Neuron (in vitro differentiated cells): ENCODE data around the gene GRIFIN.
"Not testable (repeated sequence)": the region's sequence is repeated elsewhere in the genome, so short reads cannot be mapped to it uniquely, and the experiment has no call there.

ENCODE experiments used
- H2AFZ ChIP-seq: one replicate; pipeline ENCODE4 v1.6.1; 2013; ENCODE audit warnings: low read depth, mild to moderate bottlenecking, inconsistent platforms, low read length, moderate library complexity
- H3K27me3 ChIP-seq: one replicate; pipeline ENCODE4 v1.6.1; 2013; ENCODE audit warnings: low read length; ENCODE audit not compliant: insufficient read depth
- H3K36me3 ChIP-seq: one replicate; pipeline ENCODE4 v1.6.1; 2013; ENCODE audit warnings: low read length; ENCODE audit not compliant: insufficient read depth
- H3K4me1 ChIP-seq: one replicate; pipeline ENCODE4 v1.6.1; 2013; ENCODE audit warnings: low read length; ENCODE audit not compliant: insufficient read depth
- H3K4me3 ChIP-seq: 2 replicates; pipeline ENCODE4 v1.5.1; 2013; ENCODE audit warnings: mild to moderate bottlenecking, low read length, moderate library complexity
- H3K9me3 ChIP-seq: one replicate; pipeline ENCODE4 v1.6.1; 2013; ENCODE audit warnings: low read length

GRIFIN gene

DNA sequence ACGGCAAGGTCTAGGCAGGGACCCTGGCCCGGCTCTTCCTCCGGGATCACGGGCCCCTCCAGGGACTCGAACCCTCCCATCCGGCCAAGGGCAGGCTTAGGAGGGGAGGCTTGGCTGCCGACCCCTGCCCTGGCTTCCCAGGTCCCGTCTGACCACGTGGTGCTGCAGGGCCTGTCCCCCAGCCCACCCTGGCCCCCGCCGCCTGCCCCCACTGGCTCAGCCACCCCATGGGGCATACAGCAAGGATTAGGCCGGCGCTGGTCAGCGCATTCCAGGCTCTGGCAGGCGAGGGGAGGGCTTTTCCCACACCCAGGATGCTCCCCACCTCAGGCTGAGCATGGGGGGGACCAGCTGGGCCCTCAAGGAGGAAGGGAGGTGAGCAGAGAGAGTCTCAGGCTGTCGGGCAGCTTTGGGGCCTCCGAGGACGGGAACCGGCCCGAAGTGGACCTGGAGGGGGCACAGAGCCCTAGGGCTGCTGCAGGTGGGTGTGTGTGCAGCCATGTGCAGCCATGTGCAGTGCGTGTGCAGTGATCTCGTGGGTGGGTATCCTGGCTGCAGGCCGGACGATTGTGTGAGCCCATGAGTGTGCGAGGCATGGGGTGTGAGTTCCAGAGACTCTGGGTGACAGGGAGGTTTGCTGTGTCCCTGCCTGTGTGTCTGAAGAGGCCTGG is 713 bp upstream of the GRIFIN start:
- H3K27me3 ChIP-seq = no peaks in the 10 kb centered on the region
- peaks cover 37% of the 10 kb centered on the region for H3K4me1 ChIP-seq
- no peak overlapping the region for H3K4me3 ChIP-seq
- no peaks in the 10 kb centered on the region for H3K36me3 ChIP-seq
- H2AFZ ChIP-seq = no peak overlapping the region
- no peaks in the 10 kb centered on the region for H3K9me3 ChIP-seq

GRCh38 chr7:2475678-2476015 is 551 bp downstream of the GRIFIN start:
- no peak overlapping the region for H3K4me3 ChIP-seq
- H3K9me3 ChIP-seq = no peaks in the 10 kb centered on the region
- no peaks in the 10 kb centered on the region for H3K36me3 ChIP-seq
- H3K4me1 ChIP-seq = peaks cover 47% of the 10 kb centered on the region
- H3K27me3 ChIP-seq = no peaks in the 10 kb centered on the region
- H2AFZ ChIP-seq = no peak overlapping the region

- no peaks in the 10 kb centered on the region for H3K36me3 ChIP-seq
- H3K27me3 ChIP-seq = no peaks in the 10 kb centered on the region
- peaks cover 50% of the 10 kb centered on the region for H3K4me1 ChIP-seq
- H3K9me3 ChIP-seq = no peaks in the 10 kb centered on the region
- H3K4me3 ChIP-seq = no peak overlapping the region
- no peak overlapping the region for H2AFZ ChIP-seq
These were observed 1.2 kb downstream of the GRIFIN start for GRCh38 chr7:2474813-2475677.

DNA sequence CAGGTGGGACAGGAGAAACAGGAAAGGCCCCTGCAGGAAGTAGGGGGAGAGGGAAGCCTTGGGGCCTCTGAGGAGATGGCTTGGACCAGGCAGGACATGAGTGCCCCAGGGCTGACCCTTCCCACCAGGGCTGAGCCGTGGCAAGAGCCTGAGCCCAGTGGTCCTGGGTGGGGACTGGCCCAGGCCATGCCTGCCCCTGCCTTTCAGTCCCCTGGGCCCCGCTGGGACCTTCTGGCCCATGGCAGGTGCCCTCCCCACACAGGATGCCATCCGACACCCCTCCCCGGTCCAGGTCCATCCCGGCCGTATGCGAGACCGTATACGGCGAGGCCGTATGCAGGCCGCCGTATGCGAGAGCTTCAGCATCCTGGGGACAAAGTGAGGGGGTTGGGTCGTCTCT is 2.0 kb downstream of the GRIFIN start:
- Histone ChIP-seq H3K9me3 (no peaks in the 10 kb centered on the region), H3K4me3 (no peak overlapping the region), H3K27me3 (no peaks in the 10 kb centered on the region), H3K4me1 (peaks cover 46% of the 10 kb centered on the region), H3K36me3 (no peaks in the 10 kb centered on the region), H2AFZ (no peak overlapping the region)

- H3K9me3 ChIP-seq = no peaks in the 10 kb centered on the region
- H3K36me3 ChIP-seq = no peaks in the 10 kb centered on the region
- no peak overlapping the region for H2AFZ ChIP-seq
- peaks cover 42% of the 10 kb centered on the region for H3K4me1 ChIP-seq
- H3K27me3 ChIP-seq = no peaks in the 10 kb centered on the region
- H3K4me3 ChIP-seq = no peak overlapping the region
These were observed 2.6 kb downstream of the GRIFIN start for GRCh38 chr7:2473496-2474180.

GRCh38 chr7:2472739-2473138 is 3.5 kb downstream of the GRIFIN start:
- H3K4me1 ChIP-seq = peaks cover 33% of the 10 kb centered on the region
- H3K4me3 ChIP-seq = no peak overlapping the region
- H3K9me3 ChIP-seq = no peaks in the 10 kb centered on the region
- H3K36me3 ChIP-seq = no peaks in the 10 kb centered on the region
- H2AFZ ChIP-seq = no peak overlapping the region
- H3K27me3 ChIP-seq = no peaks in the 10 kb centered on the region

GRCh38 chr7:2471396-2471795 is 4.8 kb downstream of the GRIFIN start:
- Histone ChIP-seq H3K4me3 (no peak overlapping the region), H2AFZ (no peak overlapping the region), H3K36me3 (no peaks in the 10 kb centered on the region), H3K9me3 (no peaks in the 10 kb centered on the region), H3K4me1 (peaks cover 20% of the 10 kb centered on the region), H3K27me3 (no peaks in the 10 kb centered on the region)

- Histone ChIP-seq H2AFZ (no peak overlapping the region), H3K9me3 (no peaks in the 10 kb centered on the region), H3K27me3 (no peaks in the 10 kb centered on the region), H3K4me1 (peaks cover 22% of the 10 kb centered on the region), H3K36me3 (no peaks in the 10 kb centered on the region), H3K4me3 (no peak overlapping the region)
These were observed 5.2 kb downstream of the GRIFIN start for GRCh38 chr7:2471022-2471329.

DNA sequence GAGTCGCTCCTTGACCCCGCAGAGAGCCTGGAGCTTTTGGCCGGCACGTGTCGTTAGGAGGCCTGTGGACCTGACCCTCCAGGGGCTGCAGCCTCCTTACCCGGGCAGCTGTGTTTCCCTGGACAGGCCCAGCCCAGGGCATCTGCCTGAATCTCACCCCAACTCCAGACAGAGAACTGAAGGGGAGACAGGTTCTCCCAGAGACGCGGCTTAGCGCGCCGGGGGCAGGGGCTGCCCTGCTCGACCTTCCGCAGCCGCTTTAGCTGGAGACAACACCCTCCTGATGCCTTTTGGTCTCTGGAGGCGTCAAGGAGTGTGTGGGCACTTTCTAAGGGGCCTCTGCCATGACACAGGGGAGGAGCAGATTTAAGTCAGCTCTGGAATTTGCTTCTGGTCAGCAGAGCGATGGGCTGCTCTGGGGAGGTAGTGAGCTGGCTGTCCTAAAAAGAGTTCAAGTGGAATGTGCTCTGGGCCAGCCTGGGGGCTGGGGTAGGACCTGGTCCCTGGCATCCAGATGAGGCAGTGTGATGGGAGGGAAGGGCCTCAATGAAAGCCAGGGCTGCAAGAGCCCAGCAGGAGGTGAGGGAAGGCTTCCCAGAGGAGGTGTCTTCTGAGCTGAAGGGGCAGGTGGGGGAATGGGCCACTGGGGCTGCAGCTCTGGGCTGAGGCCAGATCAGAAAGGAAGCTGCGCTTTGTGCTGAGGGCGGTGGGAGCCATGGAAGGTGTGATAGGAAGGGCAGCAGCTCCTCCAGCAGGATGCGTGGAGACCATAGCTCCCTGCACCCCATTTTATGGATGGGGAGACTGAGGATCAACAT is 5.8 kb downstream of the GRIFIN start:
- no peaks in the 10 kb centered on the region for H3K36me3 ChIP-seq

DNA sequence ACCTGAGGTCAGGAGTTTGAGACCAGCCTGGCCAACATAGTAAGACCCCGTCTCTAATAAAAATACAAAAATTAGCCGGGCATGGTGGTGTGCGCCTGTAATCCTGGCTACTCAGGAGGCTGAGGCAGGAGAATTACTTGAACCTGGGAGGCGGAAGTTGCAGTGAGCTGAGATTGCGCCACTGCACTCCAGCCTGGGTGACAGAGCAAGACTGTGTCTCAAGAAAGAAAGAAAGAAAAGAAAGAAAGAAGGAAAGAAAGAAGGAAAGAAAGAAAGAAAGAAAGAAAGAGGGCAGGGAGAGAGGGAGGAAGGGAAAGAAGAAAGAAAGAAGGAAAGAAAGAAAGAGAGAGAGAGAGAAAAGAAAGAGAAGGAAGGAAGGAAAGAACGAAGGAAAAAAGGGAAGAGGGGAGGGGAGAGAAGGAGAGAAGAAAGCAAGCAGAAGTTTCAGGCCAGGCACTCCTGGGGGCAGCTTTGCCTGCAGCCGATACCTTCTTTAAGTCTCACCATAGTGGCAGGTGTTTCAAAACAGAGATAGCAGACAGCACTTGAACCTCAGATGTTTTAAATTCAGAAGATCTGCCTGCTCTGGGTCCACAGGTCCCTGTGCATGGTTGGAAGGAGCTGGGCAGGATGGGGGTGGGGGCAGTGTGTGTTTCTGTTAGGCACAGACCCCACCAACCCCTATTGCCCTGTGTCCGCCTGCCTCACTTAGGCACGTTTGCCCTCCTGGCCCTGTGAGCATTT is 6.6 kb downstream of the GRIFIN start:
- H2AFZ ChIP-seq, H3K9me3 ChIP-seq, H3K27me3 ChIP-seq, H3K36me3 ChIP-seq, H3K4me3 ChIP-seq: not testable (repeated sequence)
- peaks cover 27% of the 10 kb centered on the region for H3K4me1 ChIP-seq

More for the DNA sequence above, 5.8 kb downstream of the GRIFIN start:
- Histone ChIP-seq H3K4me3 (no peak overlapping the region), H2AFZ (no peak overlapping the region), H3K4me1 (peaks cover 27% of the 10 kb centered on the region), H3K27me3 (no peaks in the 10 kb centered on the region), H3K9me3 (no peaks in the 10 kb centered on the region)

DNA sequence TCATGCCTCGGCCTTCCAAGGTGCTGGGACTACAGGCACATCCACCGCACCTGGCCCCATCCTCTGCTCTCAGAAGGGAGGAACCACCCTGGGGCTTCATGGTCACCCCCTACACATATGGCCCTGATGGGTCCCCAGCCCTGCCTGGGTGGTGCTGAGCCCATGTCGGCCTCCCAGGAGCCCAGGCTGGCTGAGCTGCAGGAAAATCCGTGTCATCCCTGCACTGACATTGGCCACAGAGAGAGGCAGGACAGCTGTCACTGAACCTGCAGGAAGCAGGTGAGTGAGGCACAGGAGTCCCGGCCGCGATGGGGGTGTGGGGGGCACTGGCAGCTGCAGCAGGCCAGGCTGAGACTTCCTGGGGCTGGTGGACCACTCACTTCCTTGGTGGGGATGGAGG is 8.0 kb downstream of the GRIFIN start:
- Histone ChIP-seq H3K9me3 (no peaks in the 10 kb centered on the region), H2AFZ (no peak overlapping the region), H3K36me3 (no peaks in the 10 kb centered on the region), H3K4me3 (no peak overlapping the region), H3K4me1 (peaks cover 27% of the 10 kb centered on the region), H3K27me3 (no peaks in the 10 kb centered on the region)

DNA sequence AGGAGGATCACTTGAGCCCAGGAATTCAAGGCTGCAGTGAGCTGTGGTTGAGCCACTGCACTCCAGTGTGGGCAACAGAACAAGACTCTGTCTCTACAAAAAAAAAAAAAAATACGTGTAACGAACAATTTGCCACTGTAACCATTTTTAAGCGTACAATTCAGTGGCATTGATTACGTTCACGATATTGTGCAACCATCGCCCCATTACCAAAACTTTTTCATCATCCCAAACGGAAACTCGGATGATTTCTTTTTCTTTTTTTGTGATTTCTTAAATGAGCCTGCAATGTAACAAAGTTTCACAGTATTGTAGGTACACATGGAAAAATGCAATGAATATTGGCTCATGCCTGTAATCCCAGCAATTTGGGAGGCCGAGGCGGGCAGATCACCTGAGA is 9.5 kb downstream of the GRIFIN start:
- Histone ChIP-seq H2AFZ (no peak overlapping the region), H3K36me3 (no peaks in the 10 kb centered on the region), H3K27me3 (no peaks in the 10 kb centered on the region), H3K9me3 (no peaks in the 10 kb centered on the region), H3K4me1 (peaks cover 23% of the 10 kb centered on the region), H3K4me3 (no peak overlapping the region)
